ENCODE results near the gene CSNK1G2.

CSNK1G2 gene

DNA sequence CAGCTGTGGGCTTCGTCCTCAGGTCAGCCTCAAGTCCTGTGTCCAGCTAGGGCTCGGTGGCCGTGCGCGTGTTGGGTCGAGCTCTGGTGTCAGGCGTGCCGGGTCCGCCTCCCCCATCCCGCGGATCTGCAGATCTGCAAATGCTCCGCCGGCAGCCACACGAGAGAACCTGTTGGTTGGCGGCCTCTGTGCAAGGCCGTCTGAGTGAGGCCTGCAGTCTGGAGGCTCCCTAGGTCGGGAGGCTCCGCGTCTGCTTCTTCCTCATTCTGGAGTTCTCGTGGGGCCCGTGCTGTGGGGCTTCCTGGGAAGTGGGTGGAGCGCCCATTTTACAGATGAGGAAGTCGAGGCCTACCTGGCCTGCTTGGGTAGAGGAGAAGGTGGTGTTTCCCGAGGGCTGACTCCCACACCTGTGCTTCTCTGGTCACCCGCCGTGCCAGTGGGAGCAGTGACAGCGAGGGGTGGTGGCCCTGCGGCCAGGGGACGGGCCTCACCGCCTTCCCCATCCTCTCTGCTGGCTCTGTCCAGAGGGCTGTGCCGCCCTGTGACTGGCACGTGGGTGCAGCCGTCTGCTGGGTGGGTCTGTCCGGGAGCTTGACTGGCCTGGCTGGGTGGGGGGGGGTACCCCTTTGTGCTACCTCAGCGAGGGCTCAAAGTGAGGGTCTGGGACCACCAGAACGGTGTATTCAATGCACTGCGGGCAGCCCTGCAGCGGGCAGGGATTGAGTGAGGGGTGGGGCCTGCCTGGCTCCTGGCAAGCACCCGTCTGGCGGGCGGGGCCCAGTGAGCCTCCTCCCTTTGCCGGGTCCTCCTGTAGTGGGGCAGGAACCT, 3.3 kb downstream of the CSNK1G2 start:
- no peak for DNase-seq (ENCODE audit: low read depth)

DNA sequence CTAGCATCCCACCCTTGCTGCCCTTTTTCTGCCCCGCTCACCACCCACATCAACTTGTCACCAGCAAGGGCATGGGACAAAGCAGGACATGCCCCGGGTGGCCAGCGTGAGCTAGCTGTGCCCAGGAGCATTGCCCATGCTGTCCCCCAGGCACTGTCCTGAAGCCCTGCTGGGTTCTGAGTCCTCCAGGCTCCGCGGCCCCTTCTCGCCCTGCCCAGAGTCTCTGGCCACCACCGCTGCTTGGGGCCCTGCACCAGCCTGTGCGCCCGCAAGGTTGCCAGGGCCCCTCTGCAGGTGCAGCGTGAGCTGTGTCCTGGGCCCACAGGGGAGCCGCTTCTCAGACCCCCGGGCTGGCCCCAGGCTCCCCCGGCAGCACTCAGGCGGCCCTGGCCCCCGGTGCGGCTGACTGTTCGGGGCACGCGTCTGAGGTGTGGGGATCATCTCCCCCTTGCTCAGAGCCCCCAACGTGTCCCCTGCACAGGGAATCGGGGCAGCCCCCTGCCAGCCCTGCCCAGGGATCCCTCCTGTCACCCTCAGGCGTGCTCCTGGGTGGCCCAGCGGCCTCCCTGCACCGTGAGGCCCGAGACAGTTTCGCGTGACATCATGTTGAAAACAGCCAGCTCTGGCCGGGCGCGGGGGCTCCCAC, 4.1 kb downstream of the CSNK1G2 start:
- no peak for DNase-seq (ENCODE audit: low read depth)

DNA sequence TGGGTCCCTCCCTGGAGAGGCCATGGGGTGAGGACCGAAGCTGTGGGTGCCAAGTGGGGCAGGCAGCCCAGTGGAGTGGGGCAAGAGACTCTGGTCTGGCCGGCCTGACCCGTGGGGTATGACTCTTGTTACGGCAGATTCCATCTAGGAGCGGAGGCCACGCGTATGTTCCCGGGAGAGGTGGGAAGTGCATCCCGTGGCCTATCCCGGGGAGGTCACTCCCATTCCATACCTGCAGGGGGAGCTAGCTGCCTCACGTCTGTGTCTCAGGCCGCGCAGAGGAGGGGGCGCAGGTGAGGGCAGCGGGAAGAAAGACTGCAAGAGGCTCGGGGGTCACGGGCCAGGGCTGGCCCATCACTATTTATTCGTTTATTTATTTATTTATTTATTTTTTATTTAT, 4.9 kb downstream of the CSNK1G2 start:
- DNase-seq (ENCODE audit: low read depth): no peak

DNA sequence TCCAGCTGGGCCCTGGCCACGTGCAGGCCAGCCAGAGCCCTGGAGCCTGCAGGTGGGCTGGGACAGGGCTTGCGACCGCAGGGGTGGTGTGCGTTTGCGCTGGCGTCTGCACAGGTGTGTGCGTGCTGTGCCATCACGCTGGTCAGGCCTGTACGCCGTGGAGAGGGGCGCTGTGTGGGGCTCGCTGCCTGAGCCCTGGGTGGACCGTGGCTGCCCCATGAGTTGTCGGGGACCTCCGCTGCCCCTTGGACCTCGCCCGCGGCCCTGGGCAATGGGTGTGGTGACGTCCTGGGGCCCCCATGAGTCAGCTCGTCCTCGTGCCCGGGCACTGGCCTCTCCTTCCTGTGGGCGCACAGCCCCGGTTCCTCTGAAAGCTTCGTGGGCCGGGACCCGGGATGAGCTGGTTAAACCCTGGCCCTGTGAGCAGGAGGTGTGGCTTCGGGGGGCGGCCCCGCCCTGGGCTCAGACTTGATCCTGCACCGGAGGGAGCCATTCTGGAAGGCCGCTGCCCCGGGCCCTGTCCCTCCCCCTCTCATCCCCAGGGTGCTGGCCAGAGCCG, 6.8 kb downstream of the CSNK1G2 start:
- DNase-seq (ENCODE audit: low read depth): no peak

DNA sequence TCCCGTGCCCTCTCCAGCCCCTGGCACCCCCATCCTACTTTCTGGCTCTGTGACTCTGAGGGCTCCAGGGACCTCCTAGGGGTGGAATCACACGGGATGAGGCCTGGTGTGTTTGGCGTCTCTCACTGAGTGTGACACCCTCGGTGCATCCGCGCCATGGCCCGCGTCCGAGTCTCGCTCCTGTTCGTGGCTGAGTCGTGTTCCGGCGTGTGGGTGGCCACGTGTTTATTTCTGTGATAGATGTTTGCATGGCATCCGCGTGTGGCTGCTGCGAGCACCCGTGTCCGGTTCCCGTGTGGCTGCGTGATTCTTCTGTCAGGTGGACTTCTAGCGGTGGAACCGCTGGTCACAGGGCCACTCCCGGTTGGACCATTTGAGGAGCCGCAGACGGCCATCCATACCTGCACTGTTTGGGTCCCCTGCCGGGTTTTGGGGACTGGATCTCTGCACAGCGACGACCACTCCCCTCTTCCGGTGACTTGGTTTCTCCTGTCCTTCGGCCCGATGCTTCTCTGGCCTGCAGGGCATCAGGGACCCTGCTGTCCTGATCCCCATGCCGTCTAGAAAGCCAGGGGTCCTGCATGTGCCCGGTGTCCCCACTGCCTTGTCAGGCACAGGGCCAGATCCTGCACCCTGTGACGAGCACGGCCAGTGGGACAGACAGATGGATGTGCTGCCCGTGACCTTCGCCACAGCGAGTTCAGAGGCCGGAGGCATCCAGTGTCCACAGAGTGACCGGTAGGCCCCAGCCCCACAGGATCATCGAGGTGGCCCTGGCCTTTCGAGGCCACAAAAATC, 8.5 kb downstream of the CSNK1G2 start:
- no peak for DNase-seq (ENCODE audit: low read depth)

DNA sequence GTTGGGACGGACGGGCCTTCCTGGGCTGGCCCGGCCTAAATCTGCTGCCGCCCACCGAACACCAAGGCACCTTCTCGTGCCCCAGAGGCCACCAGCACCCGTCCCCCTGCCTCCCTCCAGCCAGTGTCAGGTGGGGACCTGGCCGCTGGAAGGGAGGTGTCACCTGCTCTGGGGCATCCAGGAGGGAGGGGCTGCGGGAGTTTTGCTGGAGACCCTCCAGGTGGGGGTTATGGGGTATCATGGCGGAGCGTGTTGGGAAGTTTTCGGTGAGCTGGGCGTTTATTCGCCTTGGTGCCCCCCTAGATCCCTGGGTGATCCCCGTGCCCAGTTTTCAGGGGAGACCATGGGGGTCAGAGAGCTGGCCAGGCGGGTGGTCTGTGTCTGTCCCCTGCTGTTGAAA, 9.7 kb downstream of the CSNK1G2 start:
- no peak for DNase-seq (ENCODE audit: low read depth)

DNA sequence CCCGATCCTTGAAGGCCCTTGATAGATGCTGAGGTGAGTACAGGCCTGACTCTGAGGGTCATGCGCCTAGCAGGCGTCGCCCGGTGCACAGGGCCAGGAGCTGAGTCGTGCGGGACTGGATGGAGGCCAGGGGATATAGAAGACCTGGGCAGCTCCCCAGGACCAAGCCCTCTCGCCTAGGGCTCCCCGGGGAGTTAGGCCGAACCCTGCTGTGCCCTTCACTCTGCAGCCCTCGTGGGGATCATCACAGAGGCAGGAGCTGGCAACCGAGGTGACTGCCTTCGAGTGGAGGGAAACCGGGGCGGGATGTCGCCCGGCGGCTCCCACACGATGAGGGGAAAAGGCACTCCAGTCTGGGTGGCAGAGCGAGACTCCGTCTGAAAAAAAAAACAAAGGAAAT, 11.7 kb downstream of the CSNK1G2 start:
- DNase-seq (ENCODE audit: low read depth): no peak

DNA sequence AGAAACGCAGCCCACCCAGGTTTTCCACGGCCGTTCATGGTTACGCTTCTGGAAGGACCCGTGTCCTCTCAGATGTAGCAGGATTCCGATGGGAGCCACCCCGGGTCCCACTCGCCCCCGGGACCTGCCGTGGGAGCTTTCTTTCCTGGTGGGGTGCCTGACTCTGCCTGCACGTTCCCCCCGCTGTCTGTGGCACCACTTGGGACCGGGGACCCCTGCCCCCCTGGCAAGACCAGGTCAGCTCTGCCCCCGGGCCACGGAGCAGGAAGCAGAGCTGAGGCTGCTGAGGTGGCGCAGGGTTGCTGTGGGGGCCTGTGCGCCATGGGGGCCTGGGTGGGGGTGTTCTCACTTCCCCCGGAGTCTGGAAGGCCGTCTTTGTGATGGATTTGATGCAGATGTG, 12.1 kb downstream of the CSNK1G2 start:
- DNase-seq (ENCODE audit: low read depth): no peak

DNA sequence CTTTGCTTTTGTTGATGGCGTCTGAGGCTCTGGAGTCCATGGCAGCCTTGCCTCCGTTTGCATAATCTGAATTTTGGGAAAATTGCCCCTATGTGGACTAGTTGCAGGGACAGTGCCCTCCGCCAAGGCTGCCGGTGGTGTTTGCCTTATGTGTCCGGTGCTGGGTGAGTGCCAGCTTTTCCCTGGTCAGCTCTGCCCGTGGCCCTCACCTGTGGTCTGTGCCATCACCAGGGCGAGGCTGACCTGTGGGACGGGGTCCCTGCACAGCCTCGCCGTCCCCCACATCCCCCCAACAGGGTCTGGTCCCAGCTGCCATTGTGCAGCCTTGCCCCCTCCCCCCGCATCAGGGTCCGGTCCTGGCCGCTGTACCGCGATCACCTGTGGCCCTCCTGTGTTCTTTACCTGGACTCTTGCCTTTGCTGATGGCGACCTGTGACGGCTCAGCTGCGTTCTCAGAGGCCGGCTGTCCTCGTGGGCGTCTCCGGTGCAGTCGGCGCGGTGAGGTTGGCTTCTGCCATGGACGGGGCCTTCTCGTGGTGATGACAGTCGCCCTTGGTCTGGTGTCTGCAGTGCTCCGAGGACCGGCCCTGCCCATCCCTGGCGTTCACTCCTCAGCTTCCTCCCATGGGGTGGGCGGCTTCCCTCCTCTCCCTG, 12.6 kb downstream of the CSNK1G2 start:
- no peak for DNase-seq (ENCODE audit: low read depth)

DNA sequence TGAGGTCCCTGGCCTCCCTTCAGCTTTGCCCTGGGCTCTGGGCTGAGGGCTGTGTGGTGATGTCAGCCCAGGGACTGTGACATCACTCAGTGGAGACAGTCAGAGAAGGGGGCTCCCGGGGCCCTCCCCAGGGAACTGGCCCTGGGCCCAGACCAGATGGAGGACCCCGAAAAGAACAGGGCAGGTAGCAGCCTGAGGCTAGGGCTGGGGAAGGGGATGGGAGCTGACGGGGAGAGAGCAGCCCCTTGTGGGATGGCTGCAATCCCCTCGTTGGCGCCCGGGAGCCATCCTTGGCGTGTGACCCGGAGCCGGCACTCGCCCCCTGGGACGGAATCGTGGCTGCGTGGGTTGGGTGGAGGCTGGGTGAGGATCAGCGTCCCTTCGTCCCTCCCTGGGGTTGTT, 13.6 kb downstream of the CSNK1G2 start:
- no peak for DNase-seq (ENCODE audit: low read depth)

DNA sequence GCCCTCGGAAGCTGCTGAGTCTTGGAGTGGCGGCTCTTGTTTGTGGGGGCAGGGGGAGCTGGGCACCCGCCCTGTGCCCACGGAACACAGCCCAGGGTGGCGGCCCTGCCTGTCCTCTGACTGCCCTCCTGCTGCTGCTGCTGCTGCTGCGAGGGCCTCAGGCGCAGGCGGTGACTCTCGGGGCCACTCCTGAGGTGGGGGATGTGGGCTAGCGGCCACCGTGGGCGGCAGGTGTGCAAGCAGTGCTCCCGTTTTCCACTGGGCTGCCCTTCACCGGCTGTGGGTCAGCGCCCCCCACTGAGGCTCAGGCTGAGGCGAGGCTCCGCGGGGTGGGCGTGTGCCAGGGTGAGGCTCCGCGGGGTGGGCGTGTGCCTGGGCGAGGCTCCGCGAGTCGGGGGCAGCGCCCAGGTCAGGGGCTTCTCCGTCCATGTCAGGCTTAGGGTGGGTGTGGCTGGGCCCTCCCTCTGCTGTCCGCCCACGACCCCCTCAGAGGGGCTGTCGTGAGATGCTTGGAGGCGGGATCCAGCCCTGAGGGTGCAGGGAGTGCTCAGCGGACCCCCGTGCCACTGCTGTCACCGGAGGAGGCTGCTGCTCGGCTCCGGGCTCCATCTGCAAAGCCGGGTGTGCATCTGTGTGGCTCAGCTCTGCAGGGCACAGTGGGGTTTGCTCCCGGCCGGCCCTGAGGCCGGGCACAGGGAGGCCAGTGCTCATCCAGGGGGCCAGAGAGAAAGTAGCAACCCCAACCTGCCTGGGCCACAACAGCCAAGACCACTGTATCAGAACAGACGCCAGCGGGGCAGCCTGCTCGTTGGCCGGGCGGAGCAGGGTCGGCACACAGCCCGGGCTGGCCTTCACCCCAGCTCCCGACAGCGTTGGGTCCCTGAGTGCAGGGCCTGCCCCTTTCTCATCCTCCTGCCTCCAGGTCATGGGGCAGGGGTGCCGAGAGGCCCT, 14.5 kb downstream of the CSNK1G2 start:
- DNase-seq (ENCODE audit: low read depth): no peak

DNA sequence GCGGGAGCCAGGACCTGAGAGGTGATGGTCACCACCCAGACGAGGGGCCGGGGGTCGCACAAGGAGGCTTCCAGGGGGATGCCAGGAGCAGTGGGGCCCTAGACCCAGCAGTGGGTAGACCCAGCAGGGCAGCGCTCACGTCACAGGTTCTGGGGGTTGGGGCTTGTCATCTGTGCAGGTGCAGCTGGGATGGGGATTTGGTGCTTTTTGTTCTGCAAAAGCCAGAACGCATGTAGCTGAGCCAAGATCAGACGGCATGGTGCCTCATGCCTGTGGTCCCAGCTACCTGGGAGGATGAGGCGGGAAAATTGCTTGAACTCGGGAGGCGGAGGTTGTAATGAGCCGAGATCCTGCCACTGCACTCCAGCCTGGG, 15.1 kb downstream of the CSNK1G2 start:
- DNase-seq (ENCODE audit: low read depth): no peak

DNA sequence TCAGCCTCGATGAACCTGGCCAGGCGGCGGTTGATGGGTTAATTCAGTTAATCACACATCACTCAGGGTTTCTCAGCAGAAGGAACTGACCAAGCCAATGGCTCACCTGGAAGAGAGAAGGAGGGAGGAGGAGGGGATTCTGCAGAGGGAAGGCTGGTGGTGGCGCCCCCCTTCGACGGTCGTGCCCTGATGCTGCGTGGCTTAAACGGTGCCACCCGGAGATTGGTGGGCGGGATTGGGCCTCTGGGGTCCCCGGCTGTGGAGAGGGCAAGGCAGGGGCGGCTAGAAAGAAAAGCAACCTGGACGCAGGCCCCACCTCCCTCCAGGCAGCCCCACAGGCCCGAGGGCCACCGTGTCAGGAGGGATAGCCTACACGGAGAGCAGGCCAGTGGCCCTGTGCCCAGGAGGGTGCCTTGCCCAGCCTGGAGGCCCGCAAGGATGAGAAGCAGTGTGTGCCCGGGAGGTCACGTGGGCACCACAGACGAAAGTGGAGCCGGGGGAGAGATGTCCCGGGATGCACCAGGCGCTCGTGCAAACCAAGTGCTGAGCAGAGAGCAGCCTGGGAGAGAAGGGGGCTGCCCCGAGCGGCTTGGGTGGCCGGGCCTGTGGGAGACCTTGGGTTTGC, 16.0 kb downstream of the CSNK1G2 start:
- DNase-seq (ENCODE audit: low read depth): no peak

DNA sequence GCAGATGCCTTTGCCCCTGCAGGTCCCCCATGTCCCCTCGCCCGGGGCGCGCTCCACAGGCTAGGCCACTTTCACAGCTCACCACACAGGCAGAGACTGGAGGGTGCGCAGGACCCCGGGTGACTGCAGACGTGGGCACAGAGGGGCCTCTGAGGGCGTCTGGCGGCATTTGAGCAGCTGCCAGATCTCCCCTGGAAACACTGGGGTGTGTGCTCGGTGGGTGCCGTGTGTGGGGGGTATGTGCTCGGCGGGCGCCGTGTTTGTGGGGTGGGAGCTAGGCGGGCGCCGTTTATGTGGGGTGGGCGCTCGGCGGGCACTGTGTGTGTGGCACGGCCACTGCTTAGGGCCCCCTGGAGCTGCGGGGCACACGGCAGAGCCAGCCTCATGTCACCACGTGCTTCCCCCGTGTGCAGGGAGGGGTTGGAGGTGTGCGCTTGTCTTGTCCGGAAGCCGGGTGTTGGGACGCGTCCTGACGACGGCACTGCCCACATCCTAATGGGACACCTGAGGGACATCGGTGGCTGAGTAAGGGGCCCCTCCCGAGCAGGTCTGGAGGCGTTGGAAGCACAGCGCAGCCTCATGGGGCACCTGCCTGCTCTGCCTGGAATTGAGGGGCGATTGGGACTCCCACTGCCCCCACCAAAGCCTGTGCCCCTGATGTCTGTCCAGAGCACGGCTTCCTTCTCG, 16.7 kb downstream of the CSNK1G2 start:
- no peak for DNase-seq (ENCODE audit: low read depth)

DNA sequence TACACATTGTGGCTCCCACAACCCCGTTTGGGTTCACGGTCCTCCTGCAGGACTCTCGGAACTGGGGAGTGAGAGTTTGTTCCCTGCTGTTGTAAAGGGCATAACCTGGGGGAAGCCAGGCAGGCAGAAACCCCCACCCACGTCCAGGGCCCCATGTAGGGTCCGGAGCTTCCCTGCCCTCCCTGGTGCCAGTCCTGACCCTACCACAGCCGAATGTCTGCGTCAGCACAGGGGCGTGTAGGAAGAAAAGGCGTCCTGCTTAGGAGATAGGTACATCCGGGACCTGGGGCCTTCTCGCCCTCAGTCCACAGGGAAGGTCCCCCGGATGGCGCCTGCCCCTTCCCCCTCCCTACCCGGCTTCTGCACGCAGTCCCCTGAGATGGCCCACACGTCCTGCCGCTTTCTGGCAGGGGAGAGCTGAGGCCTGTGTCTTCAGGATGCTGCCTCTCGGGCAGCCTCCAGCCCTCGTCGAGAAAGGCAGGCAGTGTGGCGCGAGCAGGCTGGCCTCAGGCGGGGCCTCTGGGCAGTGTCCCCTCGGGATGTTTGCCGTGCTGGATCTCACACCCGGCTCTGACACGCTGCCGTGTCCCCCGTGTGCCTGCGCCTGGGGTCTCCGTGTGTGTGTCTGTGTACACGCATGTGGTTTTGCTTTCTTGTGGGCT, 19.1 kb downstream of the CSNK1G2 start:
- DNase-seq (ENCODE audit: low read depth): no peak

DNA sequence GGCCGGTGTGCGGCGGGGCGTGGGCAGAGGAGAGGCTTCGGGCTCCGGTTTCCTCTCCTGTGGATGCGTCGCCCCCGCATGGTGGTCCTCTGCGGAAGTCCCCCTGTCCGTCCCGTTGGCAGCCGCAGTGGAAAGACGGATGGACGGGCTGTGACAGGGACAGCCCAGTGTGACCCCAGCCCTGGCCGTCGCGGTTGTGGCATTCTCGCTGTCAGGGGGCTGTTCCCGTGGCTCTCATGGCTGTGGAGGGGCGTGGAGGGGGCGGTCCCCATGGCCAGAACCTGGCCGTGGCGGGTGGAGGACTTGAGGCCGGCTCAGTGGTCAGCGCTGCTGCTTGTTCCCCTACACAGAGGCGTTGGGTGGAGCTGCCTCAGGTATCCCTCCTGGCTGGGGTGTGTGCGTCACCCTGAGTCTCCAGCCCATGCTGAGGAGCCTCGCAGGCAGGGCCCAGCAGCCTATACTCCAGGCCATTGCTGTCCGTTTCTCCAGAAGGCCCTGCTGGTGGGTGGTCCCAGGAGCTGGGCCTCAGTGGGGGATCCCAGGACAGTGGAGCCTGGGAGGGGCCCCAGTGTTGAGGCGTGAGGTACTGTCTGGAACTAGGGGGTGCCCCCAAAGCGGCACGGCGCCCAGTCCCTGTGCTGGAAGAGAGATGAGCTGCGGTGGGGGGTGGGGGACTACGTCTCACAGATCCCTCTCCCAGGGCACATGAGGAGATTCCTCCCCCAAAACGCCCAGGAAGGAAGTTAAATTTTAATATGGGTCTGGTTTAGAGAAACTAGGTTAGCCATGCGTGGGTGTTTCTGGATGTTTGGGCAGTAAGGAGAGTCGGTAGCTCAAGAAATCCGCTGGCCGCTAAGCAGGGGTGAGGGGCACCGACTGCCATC, 20.3 kb downstream of the CSNK1G2 start:
- DNase-seq (ENCODE audit: low read depth): no peak

DNA sequence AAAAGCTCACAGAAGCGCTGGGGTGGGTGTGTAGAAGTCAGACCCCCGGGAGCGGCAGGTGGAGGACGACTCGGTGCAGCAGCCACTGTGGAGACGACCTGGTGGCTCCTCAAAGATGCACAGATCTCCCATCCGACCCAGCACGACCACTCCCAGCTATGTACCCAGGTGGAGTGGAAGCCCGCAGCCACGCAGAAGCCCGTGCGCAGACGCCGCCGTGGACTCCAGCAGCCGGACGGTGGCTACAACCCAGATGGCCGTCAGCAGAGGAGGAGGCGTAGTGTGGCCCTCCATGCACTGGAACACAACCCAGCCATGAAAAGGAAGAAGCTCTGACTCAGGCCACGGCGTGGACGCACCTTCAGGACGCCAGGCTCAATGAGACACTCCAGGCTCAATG, 21.7 kb downstream of the CSNK1G2 start:
- no peak for DNase-seq (ENCODE audit: low read depth)

DNA sequence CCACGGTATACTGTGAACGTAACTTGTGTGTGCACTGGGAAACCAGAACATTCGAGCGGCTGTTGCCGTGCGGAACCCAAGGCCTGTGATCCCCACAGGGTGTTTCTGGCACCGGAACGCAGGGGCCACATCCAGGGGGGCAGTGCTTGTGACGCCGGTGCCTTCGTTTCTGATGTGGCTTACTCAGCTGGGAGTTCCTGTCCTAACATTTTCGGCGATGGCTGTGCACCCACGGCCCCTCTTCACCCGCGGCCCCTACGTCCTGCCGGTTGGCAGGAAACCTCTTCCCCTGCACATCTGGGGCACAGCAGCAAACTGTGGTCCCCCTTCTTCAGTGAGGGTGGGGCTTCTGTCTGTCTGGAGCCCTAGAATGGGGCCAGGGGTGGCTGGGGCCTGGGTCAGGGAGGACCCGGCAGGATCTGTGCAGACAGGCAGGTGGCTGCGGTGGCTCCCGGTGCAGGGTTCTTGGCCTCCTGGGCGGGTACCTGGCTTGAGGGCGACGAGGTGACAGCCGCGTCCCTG, 26.2 kb downstream of the CSNK1G2 start:
- DNase-seq (ENCODE audit: low read depth): no peak

Measured in fibroblast of the conjunctiva (primary cell).